Activated T-cell treated with anti-CD3 and anti-CD28 coated beads, Interleukin-2, amount 50 U/mL, for 1 hour (primary cell): ENCODE data around the gene VDAC2.

ENCODE experiments used
- DNase-seq: peaks from one replicate; pipeline ENCODE4 v3.0.0-alpha.2; 2020

The VDAC2 gene

DNA sequence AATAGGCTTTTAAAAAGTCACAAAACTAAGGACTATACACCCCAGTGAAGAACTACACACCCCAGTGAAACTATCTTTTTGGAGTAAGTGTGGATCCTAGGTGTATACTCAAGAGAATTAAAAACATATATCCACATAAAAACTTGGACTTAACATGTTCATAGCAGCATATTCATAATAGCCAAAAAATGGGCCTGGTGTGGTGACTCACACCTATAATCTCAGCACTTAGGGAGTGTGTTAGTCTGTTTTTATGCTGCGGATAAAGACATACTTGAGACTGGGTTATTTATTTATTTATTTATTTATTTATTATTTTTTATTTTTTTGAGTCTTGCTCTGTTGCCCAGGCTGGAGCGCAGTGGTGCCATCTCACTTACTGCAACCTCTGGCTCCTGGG lies 44.1 kb downstream of the VDAC2 start:
- no peak for DNase-seq

GRCh38 chr10:75260990-75261389 lies 50.4 kb downstream of the VDAC2 start:
- no peak for DNase-seq

DNA sequence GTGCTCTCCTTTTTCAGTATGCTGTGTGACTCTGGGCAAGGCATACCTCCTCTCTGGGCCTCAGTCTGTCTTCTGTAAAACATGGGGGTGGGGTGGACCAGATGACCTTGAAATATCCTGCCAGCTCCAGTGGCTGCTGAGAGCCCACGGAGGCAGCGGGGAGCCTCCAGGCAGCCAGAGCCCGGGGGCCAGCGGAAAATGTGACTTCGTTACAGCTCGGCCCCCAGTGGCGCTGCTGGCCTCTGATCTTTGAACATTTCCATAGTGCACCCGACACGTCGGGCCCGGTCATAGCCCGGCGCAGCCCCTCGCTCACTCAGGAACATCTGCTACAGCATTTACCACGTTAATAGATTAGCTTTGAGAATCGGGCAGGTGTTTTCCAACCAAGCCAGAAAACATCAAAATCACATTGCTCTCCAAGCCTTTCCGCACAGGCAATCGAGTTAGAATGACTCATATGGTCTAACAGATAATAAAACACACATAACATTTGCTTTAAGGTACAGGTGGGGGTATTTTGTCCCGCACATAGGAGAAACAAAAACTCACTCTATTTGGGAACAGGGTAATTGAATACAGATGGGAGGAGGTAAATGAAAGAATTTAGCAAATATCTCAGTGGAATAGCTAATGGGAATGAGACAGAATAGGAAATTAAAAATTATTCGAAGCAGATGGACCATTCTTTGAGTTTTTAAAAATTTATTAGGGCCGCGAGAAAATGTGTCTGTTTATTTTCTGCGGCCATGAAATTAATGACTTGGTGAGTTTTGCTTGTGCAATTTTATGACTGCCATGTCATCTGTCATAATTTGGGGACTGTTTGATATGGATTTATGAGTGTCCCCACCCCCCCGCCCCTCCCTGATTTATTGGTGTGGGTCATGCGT lies 51.5 kb downstream of the VDAC2 start:
- no peak for DNase-seq

- no peak for DNase-seq
Observed at GRCh38 chr10:75263806-75264205, 53.2 kb downstream of the VDAC2 start.

GRCh38 chr10:75265856-75266255 lies 55.3 kb downstream of the VDAC2 start:
- DNase-seq: no peak

DNA sequence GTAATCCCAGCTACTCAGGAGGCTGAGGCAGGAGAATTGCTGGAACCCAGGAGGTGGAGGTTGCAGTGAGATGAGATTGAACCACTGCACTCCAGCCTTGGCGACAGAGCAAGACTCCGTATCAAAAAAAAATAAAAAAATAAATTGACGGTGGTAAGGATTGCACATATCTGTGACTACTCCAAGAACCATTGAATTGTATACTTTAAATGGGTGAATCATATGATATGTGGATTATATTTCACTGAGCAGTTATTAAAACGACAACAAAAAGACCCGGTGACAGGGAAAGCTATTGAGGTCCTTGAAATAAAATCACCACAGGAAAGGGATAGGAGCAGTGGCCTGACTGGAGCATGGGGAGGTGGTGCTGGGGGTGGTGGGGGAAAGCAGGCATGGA lies 56.3 kb downstream of the VDAC2 start:
- DNase-seq: no peak

- DNase-seq: no peak
Observed at GRCh38 chr10:75269605-75270004, 59.0 kb downstream of the VDAC2 start.

DNA sequence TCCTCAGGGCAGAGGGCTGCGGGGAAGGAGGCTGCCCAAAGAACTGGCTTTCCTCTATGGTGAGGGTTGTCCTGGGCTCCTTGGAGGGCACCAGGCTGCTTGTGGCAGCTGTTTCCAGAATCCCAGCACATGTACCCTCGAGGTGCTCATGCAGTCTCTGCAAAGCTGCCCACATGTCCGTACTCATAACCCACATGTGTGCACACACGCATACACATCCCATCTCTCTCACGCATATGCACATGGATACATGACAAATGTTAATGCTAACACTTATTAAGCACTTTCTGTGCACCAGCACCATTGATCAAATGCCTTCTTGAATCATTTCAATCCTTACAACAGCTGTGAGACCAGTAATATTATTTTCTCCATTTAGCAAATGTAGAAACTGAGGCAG lies 61.5 kb downstream of the VDAC2 start:
- DNase-seq: no peak

- no peak for DNase-seq
Observed at GRCh38 chr10:75272896-75273295, 62.3 kb downstream of the VDAC2 start.

- no peak for DNase-seq
Observed at GRCh38 chr10:75276069-75276872, 65.7 kb downstream of the VDAC2 start.

- DNase-seq: no peak
Observed at GRCh38 chr10:75280236-75280635, 69.6 kb downstream of the VDAC2 start.
